ENCODE results near the gene CENPP.
"Not testable (repeated sequence)": the region's sequence is repeated elsewhere in the genome, so short reads cannot be mapped to it uniquely, and the experiment has no call there.

The CENPP gene

DNA sequence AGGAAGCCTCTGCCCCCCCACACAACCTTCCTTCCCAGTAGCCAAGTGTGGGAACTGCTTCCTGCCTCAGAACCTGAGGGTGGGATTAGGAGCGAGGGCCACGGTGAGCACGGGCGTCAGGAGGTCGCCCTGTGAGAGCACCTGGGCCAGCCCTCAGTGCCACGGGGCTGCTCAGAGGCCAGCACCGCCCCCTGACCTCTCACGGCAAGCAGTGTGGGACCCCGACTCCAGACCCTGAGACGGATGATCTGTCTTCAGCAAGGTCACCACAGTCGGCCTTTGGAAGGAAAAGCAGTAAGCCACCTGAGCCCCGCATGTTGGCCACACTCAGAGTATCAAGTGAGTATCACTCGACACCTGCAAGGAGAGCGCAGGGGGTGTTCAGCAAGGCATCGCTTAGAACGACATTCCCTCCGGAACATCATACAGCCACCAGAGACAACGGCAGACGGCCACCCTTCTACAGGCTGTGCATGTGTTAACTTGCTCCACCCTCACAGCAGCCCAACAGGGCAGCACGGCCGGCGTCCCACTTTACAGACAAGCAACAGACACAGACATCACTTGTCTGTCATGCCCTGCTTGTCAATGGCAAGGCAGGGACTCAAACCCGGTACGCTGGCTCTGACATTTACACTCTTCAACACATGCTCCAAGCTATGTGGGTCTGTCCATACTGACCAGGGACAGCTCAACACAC is 294.0 kb downstream of the CENPP start:
- no peak for DNase-seq

DNA sequence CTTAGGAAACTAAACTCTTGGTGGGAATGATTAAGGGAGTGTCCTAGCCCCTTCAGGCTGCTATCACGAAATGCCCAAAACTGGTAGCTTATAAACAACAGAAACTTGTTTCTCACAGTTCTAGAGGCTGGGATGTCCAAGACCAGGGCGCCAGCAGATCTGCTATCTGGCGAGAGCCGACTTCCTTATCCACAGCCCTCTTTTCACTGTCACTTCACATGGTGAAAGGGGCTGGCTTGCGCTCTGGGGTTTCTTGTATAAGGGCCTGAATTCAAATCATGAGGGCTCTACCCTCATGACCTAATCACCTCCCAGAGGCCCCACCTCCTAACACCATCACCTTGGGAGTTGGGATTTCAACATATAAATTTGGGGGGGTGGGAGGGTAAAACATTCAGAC is 295.1 kb downstream of the CENPP start:
- no peak for DNase-seq

GRCh38 chr9:92623936-92624335 is 298.2 kb downstream of the CENPP start:
- not testable (repeated sequence) for DNase-seq

- DNase-seq, result no peak
Measured at GRCh38 chr9:92626484-92626883, 300.7 kb downstream of the CENPP start.

DNA sequence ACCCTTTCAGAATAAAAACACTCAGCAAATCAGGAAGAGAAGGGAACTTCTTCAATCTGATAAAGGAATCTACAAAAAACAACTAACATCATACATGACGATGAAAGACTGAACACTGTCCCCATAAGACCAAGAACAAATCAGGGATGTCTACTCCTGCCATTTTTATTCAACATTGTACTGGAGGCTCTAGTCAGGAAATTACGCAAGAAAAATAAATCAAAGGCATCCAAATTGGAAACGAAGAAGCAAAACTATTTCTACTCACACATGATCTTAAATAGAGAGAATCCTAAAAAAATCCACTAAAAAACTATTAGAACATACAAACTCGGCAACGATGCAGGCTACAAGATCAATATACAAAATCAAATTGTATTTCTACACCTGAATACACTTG is 301.9 kb downstream of the CENPP start:
- no peak for DNase-seq

DNA sequence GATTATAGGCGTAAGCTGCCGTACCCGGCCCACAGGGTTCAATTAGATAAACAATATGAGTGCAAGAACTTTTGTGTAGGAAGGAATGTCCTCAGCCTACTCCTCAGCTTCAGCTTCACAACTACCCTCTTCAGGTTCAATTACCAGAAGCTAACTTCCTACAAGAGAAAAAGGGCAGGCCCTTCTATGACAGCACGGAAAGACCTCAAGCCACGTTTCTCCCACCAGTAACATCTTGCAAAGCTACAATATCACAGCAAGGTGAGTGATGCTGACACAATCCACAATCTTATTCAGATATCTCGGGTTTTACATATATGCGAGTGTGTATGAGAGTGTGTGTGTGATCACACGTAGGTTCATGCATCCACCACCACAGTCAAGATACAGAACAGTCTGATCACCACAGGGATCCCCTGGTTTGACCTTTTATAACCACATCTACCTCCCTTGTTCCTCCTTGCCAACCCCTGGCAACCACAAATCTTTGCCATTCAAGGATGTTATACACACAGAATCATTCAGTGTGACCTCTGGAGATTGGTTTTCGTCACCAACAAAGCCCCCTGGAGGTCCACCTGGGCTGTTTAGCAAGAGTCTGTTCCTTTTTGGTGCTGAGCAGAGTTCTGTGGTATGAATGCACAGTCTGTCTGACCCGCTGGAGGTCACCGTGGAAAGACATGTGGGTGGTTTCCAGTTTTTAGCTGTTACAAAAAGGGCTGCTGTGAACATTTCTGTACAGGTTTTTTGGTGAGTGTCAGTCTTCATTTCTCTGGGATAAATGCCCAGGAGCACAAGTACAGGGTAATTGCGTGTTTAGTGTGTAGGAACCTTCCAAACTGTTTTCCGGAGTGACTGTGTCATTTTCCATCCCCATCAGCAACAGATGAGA is 305.9 kb downstream of the CENPP start:
- no peak for DNase-seq

- DNase-seq, result no peak
Measured at GRCh38 chr9:92632641-92633040, 306.9 kb downstream of the CENPP start.

- DNase-seq, result no peak
Measured at GRCh38 chr9:92633614-92634278, 308.0 kb downstream of the CENPP start.

GRCh38 chr9:92634712-92635605 is 309.2 kb downstream of the CENPP start:
- DNase-seq, result peak; percentile 69 to 72

DNA sequence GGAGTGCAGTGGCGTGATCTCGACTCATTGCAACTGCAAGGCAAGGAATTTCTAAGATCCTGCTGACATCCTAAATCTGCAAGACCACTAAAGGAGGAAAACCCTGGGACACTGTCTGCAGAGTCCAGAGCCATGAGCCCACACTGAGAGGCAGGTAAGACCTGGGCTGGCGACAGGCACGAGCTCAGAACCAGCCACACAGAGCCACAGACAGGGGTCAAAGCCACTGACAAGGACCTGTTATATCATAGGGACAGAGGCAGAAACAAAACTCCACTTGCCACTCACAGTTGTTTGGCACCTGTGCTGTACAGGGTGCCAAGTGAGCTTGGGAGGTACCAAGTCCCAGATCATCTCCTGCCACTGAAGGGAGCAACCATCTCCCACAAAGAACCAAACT is 310.0 kb downstream of the CENPP start:
- DNase-seq, result no peak

GRCh38 chr9:92636627-92637026 is 310.9 kb downstream of the CENPP start:
- no peak for DNase-seq

DNA sequence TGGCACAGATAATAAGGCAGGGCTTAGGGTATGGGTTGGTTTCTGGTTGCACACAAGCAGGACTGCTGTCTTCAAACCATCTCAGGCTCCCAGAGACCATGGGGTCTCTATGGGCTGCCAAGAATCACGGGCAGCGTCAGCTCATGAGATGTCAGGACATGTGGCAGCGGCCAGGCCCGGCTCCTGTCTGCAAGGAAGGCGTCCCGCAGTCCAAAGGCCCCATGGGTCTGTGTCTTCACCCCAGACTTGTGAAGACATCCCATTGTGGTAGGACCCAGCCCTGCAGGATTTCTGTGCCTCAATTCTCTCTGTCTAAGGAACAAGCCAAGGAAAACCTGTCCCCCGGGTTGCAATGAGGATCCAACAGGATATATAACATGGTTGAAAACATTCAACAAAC is 311.6 kb downstream of the CENPP start:
- no peak for DNase-seq

DNA sequence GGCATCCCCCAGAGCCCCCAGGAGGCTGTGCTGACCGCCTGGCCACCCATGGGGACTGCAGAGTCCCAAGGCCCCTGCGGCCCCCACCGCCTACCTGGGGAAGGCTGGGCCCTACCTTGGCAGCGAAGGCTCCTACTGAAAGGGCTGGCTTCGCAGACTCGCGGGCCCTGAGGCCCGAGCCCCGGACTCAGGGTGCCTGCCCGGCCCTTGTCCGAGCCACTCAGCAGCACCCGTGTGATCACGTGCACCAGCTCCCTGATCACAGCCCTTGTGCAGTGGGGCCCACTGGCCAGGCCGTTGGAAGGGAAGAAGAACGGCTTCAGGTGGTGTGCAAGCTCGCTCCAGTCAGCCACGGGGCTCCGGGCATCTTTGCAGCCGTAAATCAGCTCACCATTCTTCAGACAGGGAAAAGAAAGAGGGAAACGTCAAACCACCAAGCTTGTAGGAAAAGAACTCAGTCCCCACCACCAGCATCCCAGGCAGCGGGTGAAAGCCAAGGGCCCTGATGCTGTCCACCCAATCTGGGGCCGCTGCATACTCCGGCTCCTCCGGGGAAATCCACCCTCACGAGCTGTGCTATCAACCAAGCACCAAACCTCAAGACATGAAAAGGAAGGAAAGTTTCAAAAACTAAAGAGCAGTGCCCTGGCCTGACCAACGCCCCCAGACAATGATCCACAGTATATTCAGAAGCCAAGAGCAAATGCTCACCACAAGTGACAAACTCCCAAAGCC is 312.3 kb downstream of the CENPP start:
- DNase-seq, result no peak

DNA sequence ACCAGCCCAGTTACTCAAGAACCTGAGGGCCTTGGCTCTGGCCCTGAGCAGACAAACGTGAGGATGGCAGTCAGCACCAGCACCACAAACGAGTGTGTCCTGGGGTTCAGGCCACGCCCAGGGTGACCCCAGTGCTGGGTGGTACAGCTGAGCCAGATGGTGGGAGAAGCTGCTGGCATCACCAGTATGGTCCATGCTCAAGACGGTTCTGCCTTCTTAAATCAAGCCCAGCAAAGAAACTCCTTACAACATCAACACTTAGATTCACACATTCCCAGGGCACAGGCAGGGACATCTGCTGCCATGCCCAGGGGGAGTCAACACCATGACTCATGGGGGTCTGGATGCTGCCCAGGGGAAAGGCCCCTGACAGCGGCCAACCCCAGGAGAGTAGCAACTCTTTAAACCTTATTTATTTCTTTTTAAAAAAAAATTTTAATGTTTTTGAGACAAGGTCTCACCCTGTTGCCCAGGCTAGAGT is 312.9 kb downstream of the CENPP start:
- no peak for DNase-seq

- no peak for DNase-seq
Measured at GRCh38 chr9:92639124-92639523, 313.4 kb downstream of the CENPP start.

DNA sequence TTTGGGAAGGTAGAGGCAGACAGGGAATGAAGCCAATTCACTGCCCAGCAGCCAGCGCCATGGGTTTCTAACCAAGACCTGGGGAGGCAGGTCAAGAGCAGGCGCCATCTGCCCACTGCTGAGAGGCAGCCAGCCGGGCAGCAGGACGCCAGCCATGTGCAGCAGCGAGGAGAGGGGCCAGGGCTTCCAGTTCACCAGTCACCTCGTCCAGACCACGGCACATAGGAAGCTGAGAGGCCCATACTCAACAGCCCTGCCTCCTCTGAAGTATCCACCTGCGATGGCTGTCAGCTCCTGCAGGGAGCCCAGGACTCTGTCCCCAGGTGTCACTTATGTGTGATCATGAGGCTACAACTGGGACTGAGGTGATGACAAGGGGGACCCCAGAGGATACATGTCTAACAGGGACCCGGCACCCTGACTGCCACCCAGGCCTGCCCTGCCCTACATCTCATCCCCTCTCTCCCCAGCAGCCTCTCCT is 314.1 kb downstream of the CENPP start:
- DNase-seq, result no peak

DNA sequence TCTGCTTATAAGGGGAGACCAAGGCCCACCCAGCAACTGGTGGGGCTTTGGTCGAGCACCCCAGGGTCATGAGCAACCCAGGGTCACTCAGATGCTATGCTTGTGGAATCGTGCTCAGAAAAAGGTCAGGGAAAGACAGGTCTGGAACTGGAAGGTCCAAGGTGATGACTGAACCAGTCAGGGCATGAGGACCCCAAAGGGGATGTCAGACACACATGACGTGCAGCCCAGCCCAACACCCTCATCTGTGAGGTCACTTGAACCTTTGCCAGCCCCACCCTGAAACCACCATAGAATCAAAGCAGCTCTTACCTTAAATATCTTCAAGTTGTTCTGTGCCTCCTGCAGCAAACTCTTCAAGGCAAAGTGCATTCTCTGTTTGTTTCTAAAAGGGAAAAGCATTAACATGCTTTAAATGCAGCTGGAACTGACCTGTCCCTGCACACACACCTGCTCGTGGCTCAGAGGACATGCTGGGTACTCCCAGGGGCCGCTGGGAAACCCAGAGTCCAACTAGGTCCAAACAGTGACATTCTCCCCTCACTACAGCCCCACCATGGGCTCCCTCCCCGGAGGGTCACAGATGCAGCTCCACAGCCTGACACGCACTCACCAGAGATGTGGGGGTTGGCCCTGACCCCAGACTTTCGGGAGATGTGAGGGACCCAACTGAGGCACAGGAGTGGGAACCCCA is 314.8 kb downstream of the CENPP start:
- no peak for DNase-seq

DNA sequence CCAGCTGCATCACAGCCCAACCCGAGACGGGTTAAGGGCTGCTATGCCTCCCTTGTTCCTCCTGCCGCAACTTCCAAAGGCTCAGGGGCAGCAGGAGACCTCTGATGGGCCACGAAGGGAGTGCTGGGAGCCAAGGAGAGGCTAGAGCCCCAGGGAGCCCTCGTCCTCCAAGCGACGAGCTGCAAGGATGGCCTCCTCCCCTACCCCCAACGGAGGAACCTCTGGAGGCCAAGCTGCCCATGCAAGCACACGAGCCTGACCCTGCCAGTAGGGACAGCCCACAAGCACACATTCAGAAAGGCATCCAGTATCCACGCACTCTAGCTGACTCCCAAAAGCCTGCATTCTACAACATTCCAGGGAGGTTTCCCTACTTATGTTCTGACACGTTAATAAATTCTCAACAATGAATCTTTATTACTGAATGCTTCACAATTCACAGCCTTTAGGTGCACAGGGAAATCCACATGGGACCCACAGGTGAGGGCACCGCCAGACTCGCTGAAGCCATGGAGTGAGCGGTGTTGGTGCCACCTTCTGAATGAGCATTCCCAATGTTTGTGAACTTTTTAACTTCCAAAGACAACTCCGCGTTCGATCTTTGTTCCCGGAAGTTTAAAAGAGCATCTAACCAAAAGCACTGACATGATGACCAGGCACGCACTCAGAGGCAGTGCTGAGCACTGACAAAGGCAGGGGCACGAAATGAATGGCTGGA is 315.5 kb downstream of the CENPP start:
- DNase-seq, result no peak

DNA sequence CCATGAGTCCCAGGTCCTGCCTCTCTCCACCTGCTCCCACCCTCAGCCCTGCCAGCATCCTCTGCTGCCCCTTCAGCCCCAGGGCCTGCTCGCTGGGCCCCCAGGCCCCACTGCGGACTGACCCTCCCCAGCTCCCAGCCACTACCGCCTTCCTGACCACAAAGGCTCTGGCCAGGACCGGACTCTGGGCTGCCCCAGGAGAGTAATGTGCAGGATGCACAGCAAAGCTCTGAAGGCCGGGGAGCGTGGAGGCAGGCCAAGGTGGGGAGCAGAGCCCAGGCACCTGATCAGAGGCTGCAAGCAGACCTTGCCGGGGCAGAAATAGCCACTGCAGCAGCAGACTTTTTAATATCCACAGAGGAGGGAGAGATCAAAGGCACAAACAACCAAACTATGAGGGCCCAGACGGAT is 316.3 kb downstream of the CENPP start:
- no peak for DNase-seq

- no peak for DNase-seq
Measured at GRCh38 chr9:92642564-92642963, 316.8 kb downstream of the CENPP start.

Measured in stimulated activated CD4-positive, alpha-beta T cell treated with anti-CD3 and anti-CD28 coated beads, Interleukin-2, amount 100 ng/mL, for 24 hours (primary cell).